ENCODE data around the gene AGBL2.
"Not testable (repeated sequence)": the region's sequence is repeated elsewhere in the genome, so short reads cannot be mapped to it uniquely, and the experiment has no call there.

AGBL2 gene

GRCh38 chr11:47711816-47712215 is 3.4 kb downstream of the AGBL2 start:
- H3K9me3 ChIP-seq (ENCODE audit: insufficient read depth, low read depth, low read length): no peaks in the 10 kb centered on the region
- H3K9me2 ChIP-seq (replicated peaks; ENCODE audit: low read depth, low read length): no peaks in the 10 kb centered on the region
- no peak overlapping the region for H3K4me2 ChIP-seq (ENCODE audit: low read depth, low read length, poor library complexity, severe bottlenecking)
- no peak for TF ChIP-seq CTCF (conservative IDR thresholded peaks at IDR 0.05; ENCODE audit: low read length)
- TF ChIP-seq EZH2phosphoT487 (IDR thresholded peaks at IDR 0.05; ENCODE audit: borderline replicate concordance): no peak
- no peak overlapping the region for H3K9ac ChIP-seq (ENCODE audit: low read depth, low read length, poor library complexity, severe bottlenecking)
- H3K36me3 ChIP-seq (ENCODE audit: insufficient read depth, low read length): peaks cover 8% of the 10 kb centered on the region; the same call in 1 of the 2 replicates
- no peaks in the 10 kb centered on the region for H3K27me3 ChIP-seq (ENCODE audit: insufficient read depth, low read length, poor library complexity, severe bottlenecking)
- H4K20me1 ChIP-seq (ENCODE audit: insufficient read depth, low read length, poor library complexity, severe bottlenecking): no peaks in the 10 kb centered on the region
- H3K79me2 ChIP-seq (ENCODE audit: insufficient read depth, low read length): no peaks in the 10 kb centered on the region
- H2AFZ ChIP-seq (ENCODE audit: low read length): no peak overlapping the region
- peaks cover 10% of the 10 kb centered on the region for H3K4me1 ChIP-seq (ENCODE audit: insufficient read depth, low read length, poor library complexity, severe bottlenecking)
- H3K4me3 ChIP-seq (ENCODE audit: low read length, poor library complexity, severe bottlenecking): no peak overlapping the region
- peaks cover 12% of the 10 kb centered on the region; the same call in 1 of the 2 replicates for H3F3A ChIP-seq (ENCODE audit: low read depth)

GRCh38 chr11:47711225-47711624 is 3.9 kb downstream of the AGBL2 start:
- no peak overlapping the region for H3K4me3 ChIP-seq (ENCODE audit: low read length, poor library complexity, severe bottlenecking)
- H3K4me1 ChIP-seq (ENCODE audit: insufficient read depth, low read length, poor library complexity, severe bottlenecking): peaks cover 10% of the 10 kb centered on the region
- H3K9ac ChIP-seq (ENCODE audit: low read depth, low read length, poor library complexity, severe bottlenecking): no peak overlapping the region
- peaks cover 6% of the 10 kb centered on the region; the same call in 1 of the 2 replicates for H3F3A ChIP-seq (ENCODE audit: low read depth)
- no peaks in the 10 kb centered on the region for H3K27me3 ChIP-seq (ENCODE audit: insufficient read depth, low read length, poor library complexity, severe bottlenecking)
- no peaks in the 10 kb centered on the region for H3K79me2 ChIP-seq (ENCODE audit: insufficient read depth, low read length)
- TF ChIP-seq EZH2phosphoT487 (IDR thresholded peaks at IDR 0.05; ENCODE audit: borderline replicate concordance) (no peak), CTCF (conservative IDR thresholded peaks at IDR 0.05; ENCODE audit: low read length) (no peak)
- H3K9me2 ChIP-seq (replicated peaks; ENCODE audit: low read depth, low read length): no peaks in the 10 kb centered on the region
- no peak overlapping the region for H2AFZ ChIP-seq (ENCODE audit: low read length)
- no peak overlapping the region for H3K4me2 ChIP-seq (ENCODE audit: low read depth, low read length, poor library complexity, severe bottlenecking)
- H3K36me3 ChIP-seq (ENCODE audit: insufficient read depth, low read length): peaks cover 2% of the 10 kb centered on the region; the same call in 1 of the 2 replicates
- no peaks in the 10 kb centered on the region for H3K9me3 ChIP-seq (ENCODE audit: insufficient read depth, low read depth, low read length)
- no peaks in the 10 kb centered on the region for H4K20me1 ChIP-seq (ENCODE audit: insufficient read depth, low read length, poor library complexity, severe bottlenecking)

- H2AFZ ChIP-seq (ENCODE audit: low read length); H3F3A ChIP-seq (ENCODE audit: low read depth): not testable (repeated sequence)
Observed at GRCh38 chr11:47707275-47707786, 7.8 kb downstream of the AGBL2 start.

GRCh38 chr11:47705721-47706120 is 9.4 kb downstream of the AGBL2 start:
- Histone ChIP-seq H3K27me3 (ENCODE audit: insufficient read depth, low read length, poor library complexity, severe bottlenecking) (no peaks in the 10 kb centered on the region), H3K79me2 (ENCODE audit: insufficient read depth, low read length) (no peaks in the 10 kb centered on the region), H3K4me1 (ENCODE audit: insufficient read depth, low read length, poor library complexity, severe bottlenecking) (no peaks in the 10 kb centered on the region), H3K4me3 (ENCODE audit: low read length, poor library complexity, severe bottlenecking) (no peak overlapping the region), H4K20me1 (ENCODE audit: insufficient read depth, low read length, poor library complexity, severe bottlenecking) (no peaks in the 10 kb centered on the region), H3F3A (ENCODE audit: low read depth) (no peaks in the 10 kb centered on the region), H3K4me2 (ENCODE audit: low read depth, low read length, poor library complexity, severe bottlenecking) (no peak overlapping the region), H3K36me3 (ENCODE audit: insufficient read depth, low read length) (no peaks in the 10 kb centered on the region), H3K9ac (ENCODE audit: low read depth, low read length, poor library complexity, severe bottlenecking) (no peak overlapping the region), H3K9me3 (ENCODE audit: insufficient read depth, low read depth, low read length) (no peaks in the 10 kb centered on the region), H2AFZ (ENCODE audit: low read length) (no peak overlapping the region), H3K9me2 (replicated peaks; ENCODE audit: low read depth, low read length) (no peaks in the 10 kb centered on the region)
- no peak for TF ChIP-seq CTCF (conservative IDR thresholded peaks at IDR 0.05; ENCODE audit: low read length)
- no peak for TF ChIP-seq EZH2phosphoT487 (IDR thresholded peaks at IDR 0.05; ENCODE audit: borderline replicate concordance)

More at GRCh38 chr11:47707275-47707786, 7.8 kb downstream of the AGBL2 start:
- not testable (repeated sequence) for H4K20me1 ChIP-seq (ENCODE audit: insufficient read depth, low read length, poor library complexity, severe bottlenecking); H3K79me2 ChIP-seq (ENCODE audit: insufficient read depth, low read length); H3K27me3 ChIP-seq (ENCODE audit: insufficient read depth, low read length, poor library complexity, severe bottlenecking); H3K36me3 ChIP-seq (ENCODE audit: insufficient read depth, low read length); H3K9me3 ChIP-seq (ENCODE audit: insufficient read depth, low read depth, low read length); H3K9ac ChIP-seq (ENCODE audit: low read depth, low read length, poor library complexity, severe bottlenecking); H3K4me3 ChIP-seq (ENCODE audit: low read length, poor library complexity, severe bottlenecking); H3K9me2 ChIP-seq (replicated peaks; ENCODE audit: low read depth, low read length); H3K4me1 ChIP-seq (ENCODE audit: insufficient read depth, low read length, poor library complexity, severe bottlenecking); H3K4me2 ChIP-seq (ENCODE audit: low read depth, low read length, poor library complexity, severe bottlenecking)
